HuH-7 (cell line): Measurements from ENCODE around the gene ULBP2.
A peak's percentile ranks its signal among the peaks of the same experiment; 100 is the strongest.
"Not testable (repeated sequence)": the region's sequence is repeated elsewhere in the genome, so short reads cannot be mapped to it uniquely, and the experiment has no call there.

Experiments used
- DNase-seq: peaks from one replicate; pipeline ENCODE4 v3.0.0; 2011; ENCODE audit warnings: low spot score

Gene ULBP2

DNA sequence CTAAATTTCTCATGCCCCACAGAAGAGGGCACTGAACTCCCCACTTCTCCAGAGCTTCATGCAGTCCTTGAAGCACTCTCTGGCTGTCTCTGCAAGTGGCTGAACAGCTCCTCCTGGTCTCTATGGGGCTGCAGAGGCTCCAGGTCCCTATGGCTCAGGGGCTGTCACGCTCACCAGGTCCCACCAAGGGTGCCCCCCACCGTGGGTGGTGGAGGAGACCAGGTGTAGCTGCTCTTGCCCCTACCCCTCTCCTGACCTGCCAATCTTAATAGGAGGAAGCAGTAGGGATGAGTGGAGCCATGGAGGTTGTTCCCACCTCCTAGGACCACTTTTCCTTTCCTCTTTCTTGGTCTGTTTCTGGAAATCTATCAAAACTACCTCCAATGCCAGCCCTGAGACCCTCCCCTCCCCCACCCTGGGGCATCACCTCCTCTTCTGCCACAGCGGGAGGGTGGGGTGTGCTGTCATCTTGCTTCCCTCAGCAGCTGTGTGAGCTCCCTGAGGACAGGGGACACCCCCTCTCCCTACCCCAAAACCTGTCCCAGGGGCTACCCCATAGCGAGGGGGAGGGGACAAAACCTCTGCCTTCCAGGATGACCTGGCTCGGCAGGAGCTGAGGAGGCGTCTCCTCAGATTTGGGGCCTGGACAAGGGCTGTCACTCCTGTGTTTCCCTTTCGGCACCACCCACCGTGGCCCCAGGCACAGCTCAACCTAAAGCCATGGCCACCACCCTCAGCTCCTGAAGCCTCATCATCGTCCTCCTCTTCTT lies 31.9 kb upstream of the ULBP2 start:
- DNase-seq = no peak

DNA sequence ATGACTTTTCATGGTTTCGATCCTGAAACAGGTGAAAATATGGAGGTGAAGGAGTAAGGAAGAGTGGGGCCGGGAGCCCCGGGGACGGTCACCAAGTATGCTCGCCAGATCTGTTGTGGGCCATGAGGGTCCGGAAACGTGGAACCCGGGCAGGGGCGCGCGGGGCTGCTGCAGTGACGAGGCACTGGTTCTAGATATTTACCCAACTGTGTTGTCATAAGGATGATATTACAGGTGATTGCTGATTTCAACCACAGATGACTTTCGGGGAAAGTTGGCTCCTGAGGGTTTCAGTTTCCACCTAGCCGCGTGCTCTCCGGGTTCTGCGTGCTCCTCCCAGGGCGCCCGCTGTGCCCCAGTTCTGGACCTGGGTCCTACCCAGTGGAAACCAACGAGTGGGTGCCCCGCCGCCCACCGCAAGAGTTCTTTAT lies 31.1 kb upstream of the ULBP2 start:
- DNase-seq = no peak

DNA sequence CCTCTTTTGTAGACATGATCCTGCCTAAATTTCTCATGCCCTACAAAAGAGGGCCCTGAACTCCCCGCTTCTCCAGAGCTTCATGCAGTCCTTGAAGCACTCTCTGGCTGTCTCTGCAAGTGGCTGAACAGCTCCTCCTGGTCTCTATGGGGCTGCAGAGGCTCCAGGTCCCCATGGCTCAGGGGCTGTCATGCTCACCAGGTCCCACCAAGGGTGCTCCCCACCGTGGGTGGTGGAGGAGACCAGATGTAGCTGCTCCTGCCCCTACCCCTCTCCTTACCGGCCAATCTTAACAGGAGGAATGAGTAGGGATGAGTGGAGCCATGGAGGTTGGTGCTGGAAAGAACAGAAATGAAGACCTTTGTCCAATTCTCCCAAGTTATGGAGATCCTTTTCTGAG lies 29.1 kb upstream of the ULBP2 start:
- not testable (repeated sequence) for DNase-seq

GRCh38 chr6:149913085-149913484 lies 28.7 kb upstream of the ULBP2 start:
- no peak for DNase-seq

GRCh38 chr6:149913540-149914240 lies 28.1 kb upstream of the ULBP2 start:
- no peak for DNase-seq

GRCh38 chr6:149915970-149916865 lies 25.6 kb upstream of the ULBP2 start:
- DNase-seq = no peak

- no peak for DNase-seq
These were observed 24.1 kb upstream of the ULBP2 start for GRCh38 chr6:149917679-149918078.

- no peak for DNase-seq
These were observed 23.5 kb upstream of the ULBP2 start for GRCh38 chr6:149918151-149918905.

DNA sequence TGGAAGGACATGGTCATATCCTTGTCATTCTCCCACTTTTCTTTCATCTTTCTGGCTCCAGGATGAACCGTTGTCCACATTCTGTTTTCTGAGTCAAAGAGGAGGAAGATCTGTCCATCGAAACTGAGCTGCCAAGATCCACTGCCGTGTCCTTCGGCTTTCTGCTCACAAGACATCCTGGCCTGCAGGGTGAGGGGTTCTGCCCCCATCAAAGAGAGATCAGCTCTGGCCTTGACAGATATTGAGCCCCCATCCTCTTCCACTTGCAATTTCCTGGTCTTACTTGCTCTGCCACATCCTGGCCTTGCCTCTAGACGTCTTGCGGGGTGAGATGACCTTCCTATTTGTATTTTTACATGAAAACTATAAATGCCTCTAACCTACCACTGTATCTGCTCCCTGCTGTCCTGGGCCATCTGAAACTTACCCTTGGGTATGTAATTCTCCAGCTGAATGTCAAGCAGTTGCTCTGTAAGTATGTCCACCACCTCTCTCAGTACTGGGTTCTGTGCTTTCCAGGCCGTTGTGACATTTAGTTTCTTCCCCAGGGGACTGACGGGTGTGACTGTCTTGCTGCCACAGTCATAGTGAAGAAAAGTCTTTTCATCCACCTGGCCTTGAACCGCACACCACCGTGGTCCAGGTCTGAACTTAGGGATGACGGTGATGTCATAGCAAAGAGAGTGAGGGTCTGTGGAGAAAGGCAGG lies 22.5 kb upstream of the ULBP2 start:
- DNase-seq = not testable (repeated sequence)

GRCh38 chr6:149919834-149920225 lies 22.0 kb upstream of the ULBP2 start:
- DNase-seq = no peak

- DNase-seq = no peak
These were observed 20.5 kb upstream of the ULBP2 start for GRCh38 chr6:149921361-149921760.

- DNase-seq = not testable (repeated sequence)
These were observed 19.7 kb upstream of the ULBP2 start for GRCh38 chr6:149922091-149922490.

GRCh38 chr6:149922642-149923326 lies 19.0 kb upstream of the ULBP2 start, which contains the start of gene RAET1G:
RAET1G (minus strand) TSS chr6:149923121; CDS start chr6:149923010, 111 bp downstream.
- DNase-seq = peak; percentile 94

GRCh38 chr6:149923327-149923986 lies 18.4 kb upstream of the ULBP2 start:
- DNase-seq = no peak

DNA sequence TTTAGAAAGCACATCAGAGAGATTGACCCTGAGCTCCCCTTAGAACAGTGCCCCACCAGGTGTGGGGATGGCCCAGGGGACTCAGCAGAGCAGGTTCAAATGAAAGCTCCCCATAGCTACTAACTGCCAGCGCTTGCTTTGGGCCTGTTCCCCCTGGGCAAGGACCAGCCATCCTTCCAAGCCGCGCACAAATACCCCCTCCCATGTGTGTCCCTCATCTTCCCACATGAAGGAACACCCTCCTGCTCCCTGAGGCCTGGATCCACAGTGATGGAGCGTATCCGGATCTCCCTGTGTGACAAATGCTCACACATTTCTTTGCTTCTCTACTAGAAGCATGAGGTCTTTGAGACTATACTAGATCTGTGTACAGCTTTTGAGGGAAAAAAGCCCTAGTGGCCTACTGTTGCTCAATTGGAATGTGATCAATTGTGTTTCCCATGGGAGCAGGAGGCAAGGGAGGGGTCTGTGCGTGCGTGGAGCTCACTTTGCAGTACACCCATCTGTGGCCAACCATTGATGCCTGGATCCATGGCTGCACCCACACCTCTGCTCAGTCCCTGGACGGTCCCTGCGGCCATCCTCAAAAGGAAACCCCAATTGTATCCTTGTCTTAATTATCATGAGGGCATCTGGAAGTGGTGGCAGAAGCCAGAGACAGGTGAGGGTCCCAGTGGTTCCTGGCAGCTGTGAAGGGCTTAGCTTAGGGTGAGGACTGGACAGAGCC lies 17.4 kb upstream of the ULBP2 start:
- DNase-seq = no peak

DNA sequence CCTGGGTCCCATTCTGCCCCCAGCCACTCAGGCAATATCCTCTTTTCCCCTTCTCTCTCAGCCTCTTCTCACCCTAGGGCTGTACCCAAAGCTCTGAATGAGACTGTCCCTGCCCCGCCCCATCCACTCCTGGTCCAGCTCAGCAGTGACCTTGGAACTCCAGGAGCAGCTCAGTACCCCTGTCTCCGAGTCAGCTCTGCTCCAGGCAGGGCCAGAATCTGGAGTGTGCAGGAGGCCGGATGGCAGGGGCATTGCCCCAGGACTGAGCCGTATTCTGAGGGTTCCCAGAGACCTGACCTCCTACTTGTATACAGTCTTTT lies 16.9 kb upstream of the ULBP2 start:
- DNase-seq = no peak

DNA sequence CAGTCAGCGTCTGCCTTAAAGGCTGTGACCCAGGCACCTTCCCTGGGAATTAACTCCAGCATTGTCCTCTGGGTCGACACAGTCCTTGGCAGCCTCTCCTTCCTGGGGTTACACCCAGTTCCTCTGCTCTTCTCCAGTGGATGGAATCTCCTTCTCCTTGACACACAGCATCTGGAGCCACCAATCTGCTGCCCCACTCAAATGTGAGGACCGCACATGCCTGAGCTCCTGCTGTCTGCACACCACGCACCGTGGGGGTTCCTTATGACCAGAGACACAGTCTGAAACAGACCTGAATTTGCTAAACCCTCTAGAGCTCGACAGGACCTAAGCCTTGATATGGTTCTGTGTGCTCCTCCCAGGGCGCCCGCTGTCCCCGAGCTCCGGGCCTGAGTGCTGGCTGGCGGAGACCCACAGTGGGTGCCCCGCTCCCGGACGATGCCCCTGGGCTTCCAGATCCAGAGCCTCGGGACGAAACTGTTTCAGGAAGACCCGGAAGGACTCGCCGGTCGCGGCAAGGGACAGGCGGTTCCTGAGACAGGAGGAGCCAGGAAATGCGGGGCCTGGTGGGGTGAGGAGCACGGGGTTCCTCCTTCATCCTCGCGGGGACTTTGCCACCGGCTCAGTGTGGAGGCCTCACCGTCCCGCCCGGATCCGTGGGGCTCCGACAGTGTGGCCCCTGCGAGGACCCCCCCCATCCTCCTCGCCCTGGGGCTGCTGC lies 16.4 kb upstream of the ULBP2 start:
- no peak for DNase-seq

GRCh38 chr6:149925974-149926777 lies 15.6 kb upstream of the ULBP2 start:
- peak; percentile 86 for DNase-seq
